Measurements from ENCODE around the gene ANKRD55. TPM values are rescaled to one million over a fixed set of nuclear protein-coding genes. Genes with fewer than 3 reads are reported as not detected.

Gene ANKRD55
- total and polyA plus RNA-seq, 2 of the 8 experiments (the other 6 are each of a cell fraction or from before 2014, with no cell fraction given): not detected

DNA sequence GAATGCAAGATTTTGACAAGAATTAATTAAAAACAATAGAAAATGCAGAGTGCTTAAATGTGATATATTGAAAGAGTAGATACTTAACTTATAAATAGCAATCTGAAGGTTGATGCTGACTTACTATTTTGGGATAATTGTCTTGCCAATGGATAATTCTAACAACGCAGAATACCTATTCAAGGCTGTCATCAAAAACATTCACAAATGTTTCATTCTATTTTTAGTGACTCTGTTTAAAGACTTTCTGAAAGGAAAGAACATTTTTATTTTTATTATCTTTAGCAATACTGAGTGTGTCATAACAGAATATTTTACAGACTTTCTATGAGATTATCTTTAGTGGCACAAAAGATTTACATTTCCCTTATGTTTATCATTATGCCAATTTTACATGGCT, 38.1 kb downstream of the ANKRD55 start:
- DNase-seq (ENCODE audit: low read depth in 1 of 2, low spot score in 2 of 2): no peak
- no peak overlapping the region for H3K14ac ChIP-seq (ENCODE audit: insufficient read length)
- H2BK20ac ChIP-seq (ENCODE audit: low read length): no peak overlapping the region
- H3K9me3 ChIP-seq (ENCODE audit: insufficient read depth in 2 of 2, low read depth in 1 of 2, low read length in 1 of 2): no peaks in the 10 kb centered on the region
- no peak overlapping the region for H3K4ac ChIP-seq (replicated peaks; ENCODE audit: insufficient read length, low read depth, low read length)
- no peaks in the 10 kb centered on the region for H3K23me2 ChIP-seq (ENCODE audit: low read depth, low read length)
- ChIA-PET POLR2A (ENCODE audit: partially characterized antibody) (no interaction called here), CTCF (ENCODE audit: partially characterized antibody) (no interaction called here)
- H4K8ac ChIP-seq (ENCODE audit: extremely low read depth, insufficient read depth, low read length): no peak overlapping the region
- H4K91ac ChIP-seq (replicated peaks; ENCODE audit: insufficient read length, low read length): no peak overlapping the region
- no peak for FAIRE-seq
- no peaks in the 10 kb centered on the region for H3K4me1 ChIP-seq (replicated peaks in 1 of 4; ENCODE audit: control insufficient read depth in 3 of 4, insufficient read depth in 4 of 4, low read length in 3 of 4)
- no peaks in the 10 kb centered on the region for H4K20me1 ChIP-seq (replicated peaks in 1 of 2; ENCODE audit: control insufficient read depth in 1 of 2, insufficient read depth in 2 of 2, low read length in 2 of 2)
- H3K9ac ChIP-seq (replicated peaks in 1 of 4; ENCODE audit: extremely low read depth in 1 of 4, low read depth in 3 of 4, low read length in 3 of 4): no peak overlapping the region
- H3K18ac ChIP-seq (ENCODE audit: extremely low read depth, low read length): no peak overlapping the region
- no peak overlapping the region for H2BK15ac ChIP-seq (ENCODE audit: low read length)
- no peak overlapping the region for H2BK12ac ChIP-seq (ENCODE audit: low read depth, low read length)
- no peak overlapping the region for H2AFZ ChIP-seq (ENCODE audit: low read length)
- H2BK120ac ChIP-seq (replicated peaks; ENCODE audit: low read depth, low read length): no peak overlapping the region
- TF ChIP-seq CHD1 (IDR thresholded peaks at IDR 0.05; ENCODE audit: low read depth, low read length): no peak
- TF ChIP-seq CREB1 (IDR thresholded peaks at IDR 0.05): no peak
- TF ChIP-seq KDM4A (IDR thresholded peaks at IDR 0.05; ENCODE audit: low read depth, low read length, severe bottlenecking): no peak
- TF ChIP-seq SUZ12 (IDR thresholded peaks at IDR 0.05; ENCODE audit: low read length): no peak
- no peaks in the 10 kb centered on the region for H3K36me3 ChIP-seq (ENCODE audit: control insufficient read depth in 2 of 4, insufficient read depth in 4 of 4, low read length in 3 of 4)
- no peaks in the 10 kb centered on the region for H3K79me2 ChIP-seq (ENCODE audit: control insufficient read depth in 1 of 2, insufficient read depth in 2 of 2, low read length in 2 of 2)
- H4K5ac ChIP-seq (ENCODE audit: insufficient read length, low read depth, low read length): no peak overlapping the region
- no peaks in the 10 kb centered on the region for H3K79me1 ChIP-seq (ENCODE audit: low read depth, low read length)
- H2AK5ac ChIP-seq (ENCODE audit: low read depth, low read length): no peak overlapping the region
- 97% methylated on average over 1 of the region's 1 CpG; no CpG with 5 or more reads in 1 of the 2 experiments for WGBS, 2 experiments (ENCODE audit: extremely low coverage in 1 of 2, insufficient coverage in 1 of 2, insufficient read length in 1 of 2, insufficient replicate concordance in 2 of 2, low coverage in 1 of 2, low lambda C conversion rate in 2 of 2, missing lambda C conversion rate in 1 of 2)
- H3K4me2 ChIP-seq (ENCODE audit: insufficient read depth in 1 of 2, low read depth in 2 of 2, low read length in 2 of 2): no peak overlapping the region
- H3K56ac ChIP-seq (replicated peaks; ENCODE audit: insufficient read length, low read depth, low read length): no peak overlapping the region
- no peak overlapping the region for H3K27ac ChIP-seq (ENCODE audit: low read depth, low read length)
- no peaks in the 10 kb centered on the region for H3K27me3 ChIP-seq (replicated peaks in 1 of 4; ENCODE audit: control insufficient read depth in 3 of 4, extremely low read depth in 1 of 4, insufficient read depth in 3 of 4, low read length in 3 of 4)
- H3K4me3 ChIP-seq (ENCODE audit: extremely low read depth in 1 of 4, insufficient read depth in 2 of 4, low read depth in 3 of 4, low read length in 4 of 4): no peak overlapping the region
- no peak overlapping the region for H3K23ac ChIP-seq (ENCODE audit: insufficient read length)
- no peak overlapping the region for H2BK5ac ChIP-seq (ENCODE audit: low read depth, low read length)
